Measurements from ENCODE around the gene ZXDC.

Gene ZXDC

GRCh38 chr3:126450219-126450618 lies 25.5 kb downstream of the ZXDC start:
- TF ChIP-seq, protein P1, sequence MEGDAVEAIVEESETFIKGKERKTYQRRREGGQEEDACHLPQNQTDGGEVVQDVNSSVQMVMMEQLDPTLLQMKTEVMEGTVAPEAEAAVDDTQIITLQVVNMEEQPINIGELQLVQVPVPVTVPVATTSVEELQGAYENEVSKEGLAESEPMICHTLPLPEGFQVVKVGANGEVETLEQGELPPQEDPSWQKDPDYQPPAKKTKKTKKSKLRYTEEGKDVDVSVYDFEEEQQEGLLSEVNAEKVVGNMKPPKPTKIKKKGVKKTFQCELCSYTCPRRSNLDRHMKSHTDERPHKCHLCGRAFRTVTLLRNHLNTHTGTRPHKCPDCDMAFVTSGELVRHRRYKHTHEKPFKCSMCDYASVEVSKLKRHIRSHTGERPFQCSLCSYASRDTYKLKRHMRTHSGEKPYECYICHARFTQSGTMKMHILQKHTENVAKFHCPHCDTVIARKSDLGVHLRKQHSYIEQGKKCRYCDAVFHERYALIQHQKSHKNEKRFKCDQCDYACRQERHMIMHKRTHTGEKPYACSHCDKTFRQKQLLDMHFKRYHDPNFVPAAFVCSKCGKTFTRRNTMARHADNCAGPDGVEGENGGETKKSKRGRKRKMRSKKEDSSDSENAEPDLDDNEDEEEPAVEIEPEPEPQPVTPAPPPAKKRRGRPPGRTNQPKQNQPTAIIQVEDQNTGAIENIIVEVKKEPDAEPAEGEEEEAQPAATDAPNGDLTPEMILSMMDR (IDR thresholded peaks at IDR 0.05), result no peak
- no peak for TF ChIP-seq ZFX (IDR thresholded peaks at IDR 0.05; ENCODE audit: borderline replicate concordance)
- H3K27ac ChIP-seq, result no peak overlapping the region

- TF ChIP-seq, protein P1 (IDR thresholded peaks at IDR 0.05), result no peak
- TF ChIP-seq ZFX (IDR thresholded peaks at IDR 0.05; ENCODE audit: borderline replicate concordance), result no peak
- no peak overlapping the region for H3K27ac ChIP-seq
These were observed 26.1 kb downstream of the ZXDC start for GRCh38 chr3:126449621-126450051.

- H3K27ac ChIP-seq, result no peak overlapping the region
- no peak for TF ChIP-seq ZFX (IDR thresholded peaks at IDR 0.05; ENCODE audit: borderline replicate concordance)
- TF ChIP-seq, protein P1 (IDR thresholded peaks at IDR 0.05), result no peak
These were observed 26.9 kb downstream of the ZXDC start for GRCh38 chr3:126448893-126449180.

- TF ChIP-seq ZFX (IDR thresholded peaks at IDR 0.05; ENCODE audit: borderline replicate concordance), result no peak
- TF ChIP-seq, protein P1 (IDR thresholded peaks at IDR 0.05), result no peak
- no peak overlapping the region for H3K27ac ChIP-seq
These were observed 27.4 kb downstream of the ZXDC start for GRCh38 chr3:126448136-126448892.

DNA sequence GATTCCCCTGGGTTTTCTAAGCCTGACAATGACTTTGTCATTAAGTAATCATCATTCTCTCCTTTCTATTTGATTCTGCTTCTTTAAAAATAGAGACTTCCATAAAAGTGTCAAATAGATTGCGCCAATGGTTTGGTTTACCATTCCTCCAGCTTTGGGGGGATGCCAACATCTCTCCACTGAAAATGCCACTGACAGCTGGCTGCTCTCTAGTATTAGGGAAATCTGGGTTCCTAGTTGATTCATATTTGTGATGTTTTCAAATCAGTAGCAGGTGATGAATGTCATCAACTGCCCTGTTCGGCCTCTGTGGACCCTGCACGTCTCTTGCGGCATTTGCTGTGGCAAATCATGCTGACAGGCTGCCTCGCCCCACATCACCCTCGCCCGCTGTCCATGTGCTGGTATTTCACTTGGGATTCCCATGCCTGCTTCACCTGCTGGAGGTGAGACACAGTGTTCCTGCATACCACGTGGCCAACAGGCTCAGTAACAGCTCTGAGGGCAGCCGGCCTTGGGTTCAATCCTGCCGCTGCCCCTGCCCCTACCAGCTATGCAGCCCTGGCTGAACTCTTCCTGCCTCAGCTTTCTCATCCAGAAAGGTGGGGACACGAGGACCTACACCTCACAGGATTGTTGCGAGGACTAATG lies 28.1 kb downstream of the ZXDC start:
- no peak overlapping the region for H3K27ac ChIP-seq

GRCh38 chr3:126446791-126447190 lies 28.9 kb downstream of the ZXDC start:
- H3K27ac ChIP-seq, result no peak overlapping the region
- no peak for TF ChIP-seq ZFX (IDR thresholded peaks at IDR 0.05; ENCODE audit: borderline replicate concordance)
- TF ChIP-seq, protein P1 (IDR thresholded peaks at IDR 0.05), result no peak

More for the DNA sequence above, 28.1 kb downstream of the ZXDC start:
- TF ChIP-seq, protein P1 (IDR thresholded peaks at IDR 0.05), result no peak
- no peak for TF ChIP-seq ZFX (IDR thresholded peaks at IDR 0.05; ENCODE audit: borderline replicate concordance)

DNA sequence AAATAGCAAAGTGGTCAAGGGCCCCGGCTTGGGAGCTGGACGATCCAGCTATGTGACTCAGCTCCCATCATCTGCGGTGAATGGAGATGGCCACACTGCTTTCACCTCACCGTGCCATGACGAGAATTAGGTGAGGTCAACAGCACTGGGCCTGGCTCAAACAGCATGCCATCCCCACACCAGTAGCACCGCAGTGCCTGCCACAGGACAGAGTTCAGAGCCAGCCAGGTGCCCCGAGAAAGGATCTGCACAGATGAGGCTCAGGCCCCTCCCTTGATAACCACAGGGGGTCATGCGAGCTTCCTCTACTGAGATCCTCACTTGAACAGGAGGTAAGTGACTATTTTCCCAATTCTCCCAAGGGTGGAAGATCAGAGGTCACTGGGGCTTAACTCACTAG lies 29.4 kb downstream of the ZXDC start:
- no peak for TF ChIP-seq ZFX (IDR thresholded peaks at IDR 0.05; ENCODE audit: borderline replicate concordance)
- TF ChIP-seq, protein P1 (IDR thresholded peaks at IDR 0.05), result no peak
- no peak overlapping the region for H3K27ac ChIP-seq

Data from 22Rv1 (cell line).